COLO668 (cell line): ENCODE measurements around the gene SLC25A29.
"Not testable (repeated sequence)": the region's sequence is repeated elsewhere in the genome, so short reads cannot be mapped to it uniquely, and the experiment has no call there.

Source experiments
- DNase-seq: peaks from one replicate; lab custom pipeline; 2025; ENCODE audit not compliant: unreplicated experiment; lab: John Stamatoyannopoulos, UW

SLC25A29 gene

GRCh38 chr14:100295376-100296105 is 10.7 kb downstream of the SLC25A29 start:
- no peak for DNase-seq

- DNase-seq = no peak
These were observed 11.3 kb downstream of the SLC25A29 start for GRCh38 chr14:100294963-100295330.

GRCh38 chr14:100294213-100294962 is 11.9 kb downstream of the SLC25A29 start:
- DNase-seq = no peak

GRCh38 chr14:100293497-100294212 is 12.6 kb downstream of the SLC25A29 start:
- DNase-seq = no peak

- DNase-seq = no peak
These were observed 13.3 kb downstream of the SLC25A29 start for GRCh38 chr14:100292776-100293461.

GRCh38 chr14:100292301-100292775 is 13.9 kb downstream of the SLC25A29 start:
- DNase-seq = no peak

- DNase-seq = no peak
These were observed 14.8 kb downstream of the SLC25A29 start for GRCh38 chr14:100291305-100292075.

GRCh38 chr14:100290607-100291304 is 15.5 kb downstream of the SLC25A29 start:
- DNase-seq = no peak

GRCh38 chr14:100289916-100290606 is 16.2 kb downstream of the SLC25A29 start:
- DNase-seq = no peak

GRCh38 chr14:100288382-100289185 is 17.7 kb downstream of the SLC25A29 start:
- DNase-seq = no peak

GRCh38 chr14:100287998-100288295 is 18.3 kb downstream of the SLC25A29 start:
- not testable (repeated sequence) for DNase-seq

GRCh38 chr14:100287202-100287997 is 18.8 kb downstream of the SLC25A29 start:
- no peak for DNase-seq

GRCh38 chr14:100286484-100287191 is 19.6 kb downstream of the SLC25A29 start:
- no peak for DNase-seq

GRCh38 chr14:100285913-100286400 is 20.3 kb downstream of the SLC25A29 start:
- no peak for DNase-seq

- DNase-seq = peak; percentile 82
These were observed 21.0 kb downstream of the SLC25A29 start for GRCh38 chr14:100285021-100285912.
